ENCODE data around the gene PROM1.

DNA sequence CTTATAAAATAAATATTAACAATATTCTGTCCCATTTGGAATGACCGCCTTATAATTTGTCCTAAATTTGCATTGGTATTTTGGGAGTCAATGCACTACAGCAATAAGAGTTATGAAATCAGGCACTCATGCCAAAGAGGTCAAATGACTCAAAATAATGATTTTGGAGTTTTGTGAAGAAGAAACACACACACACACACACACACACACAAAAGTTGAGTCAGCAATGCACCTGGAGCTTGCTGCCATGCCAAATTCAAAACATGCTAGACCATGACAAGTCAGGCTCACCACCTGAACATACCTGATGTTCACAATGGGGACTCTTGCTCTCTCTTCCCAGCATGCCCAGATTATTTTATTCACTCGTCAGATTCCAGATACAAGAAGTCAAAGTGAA, 56.7 kb downstream of the PROM1 start:
- TF ChIP-seq POLR2A (IDR thresholded peaks at IDR 0.05; ENCODE audit: borderline replicate concordance, extremely low read depth, insufficient read depth, insufficient read length) (no peak), SIN3A (IDR thresholded peaks at IDR 0.05; ENCODE audit: low read depth) (no peak), RAD21 (IDR thresholded peaks at IDR 0.05; ENCODE audit: low read depth) (no peak), POLR2AphosphoS5 (IDR thresholded peaks at IDR 0.05; ENCODE audit: low read depth, low read length) (no peak), FOSL1 (IDR thresholded peaks at IDR 0.05; ENCODE audit: low read depth) (no peak), EGR1 (IDR thresholded peaks at IDR 0.05; ENCODE audit: low read depth) (no peak), CBX3 (IDR thresholded peaks at IDR 0.05; ENCODE audit: low read depth) (no peak), ZNF274 (IDR thresholded peaks at IDR 0.05; ENCODE audit: low read depth, low read length) (no peak)
- TF ChIP-seq, protein P1, sequence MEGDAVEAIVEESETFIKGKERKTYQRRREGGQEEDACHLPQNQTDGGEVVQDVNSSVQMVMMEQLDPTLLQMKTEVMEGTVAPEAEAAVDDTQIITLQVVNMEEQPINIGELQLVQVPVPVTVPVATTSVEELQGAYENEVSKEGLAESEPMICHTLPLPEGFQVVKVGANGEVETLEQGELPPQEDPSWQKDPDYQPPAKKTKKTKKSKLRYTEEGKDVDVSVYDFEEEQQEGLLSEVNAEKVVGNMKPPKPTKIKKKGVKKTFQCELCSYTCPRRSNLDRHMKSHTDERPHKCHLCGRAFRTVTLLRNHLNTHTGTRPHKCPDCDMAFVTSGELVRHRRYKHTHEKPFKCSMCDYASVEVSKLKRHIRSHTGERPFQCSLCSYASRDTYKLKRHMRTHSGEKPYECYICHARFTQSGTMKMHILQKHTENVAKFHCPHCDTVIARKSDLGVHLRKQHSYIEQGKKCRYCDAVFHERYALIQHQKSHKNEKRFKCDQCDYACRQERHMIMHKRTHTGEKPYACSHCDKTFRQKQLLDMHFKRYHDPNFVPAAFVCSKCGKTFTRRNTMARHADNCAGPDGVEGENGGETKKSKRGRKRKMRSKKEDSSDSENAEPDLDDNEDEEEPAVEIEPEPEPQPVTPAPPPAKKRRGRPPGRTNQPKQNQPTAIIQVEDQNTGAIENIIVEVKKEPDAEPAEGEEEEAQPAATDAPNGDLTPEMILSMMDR (IDR thresholded peaks at IDR 0.05 in 2 of 3, conservative IDR thresholded peaks at IDR 0.05 in 1 of 3; ENCODE audit: borderline replicate concordance in 1 of 3, insufficient read depth in 1 of 3, low read depth in 2 of 3, low read length in 2 of 3), result no peak
- TF ChIP-seq, protein P2, sequence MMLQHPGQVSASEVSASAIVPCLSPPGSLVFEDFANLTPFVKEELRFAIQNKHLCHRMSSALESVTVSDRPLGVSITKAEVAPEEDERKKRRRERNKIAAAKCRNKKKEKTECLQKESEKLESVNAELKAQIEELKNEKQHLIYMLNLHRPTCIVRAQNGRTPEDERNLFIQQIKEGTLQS (IDR thresholded peaks at IDR 0.05), result no peak

Data from HCT116 (cell line).